Measurements from ENCODE around the gene GPR183. TPM values are rescaled to one million over a fixed set of nuclear protein-coding genes. Genes with fewer than 3 reads are reported as not detected.

The GPR183 gene
- total RNA-seq, 1 donor: 0.36 TPM

GRCh38 chr13:99294198-99294597 lies 13.0 kb downstream of the GPR183 start:
- no peak for DNase-seq (ENCODE audit: insufficient read length, low spot score, missing footprints)
- Histone ChIP-seq H3K36me3 (ENCODE audit: insufficient read depth, low read length) (no peaks in the 10 kb centered on the region), H3K27me3 (ENCODE audit: insufficient read depth, low read length) (no peaks in the 10 kb centered on the region), H3K27ac (ENCODE audit: low read depth, low read length) (no peak overlapping the region), H3K9me3 (ENCODE audit: low read depth, low read length) (no peaks in the 10 kb centered on the region), H3K79me2 (ENCODE audit: insufficient read depth, low read length) (no peaks in the 10 kb centered on the region), H3K4me2 (ENCODE audit: insufficient read depth, low read length) (no peak overlapping the region), H3K4me1 (ENCODE audit: insufficient read depth, low read length) (peaks cover 16% of the 10 kb centered on the region), H4K20me1 (ENCODE audit: insufficient read depth, low read length) (no peaks in the 10 kb centered on the region), H2AFZ (ENCODE audit: low read length) (no peak overlapping the region), H3K4me3 (ENCODE audit: insufficient read depth, low read length) (no peak overlapping the region)
- TF ChIP-seq CTCF (IDR thresholded peaks at IDR 0.05; ENCODE audit: extremely low read depth, low read depth, low read length): no peak

DNA sequence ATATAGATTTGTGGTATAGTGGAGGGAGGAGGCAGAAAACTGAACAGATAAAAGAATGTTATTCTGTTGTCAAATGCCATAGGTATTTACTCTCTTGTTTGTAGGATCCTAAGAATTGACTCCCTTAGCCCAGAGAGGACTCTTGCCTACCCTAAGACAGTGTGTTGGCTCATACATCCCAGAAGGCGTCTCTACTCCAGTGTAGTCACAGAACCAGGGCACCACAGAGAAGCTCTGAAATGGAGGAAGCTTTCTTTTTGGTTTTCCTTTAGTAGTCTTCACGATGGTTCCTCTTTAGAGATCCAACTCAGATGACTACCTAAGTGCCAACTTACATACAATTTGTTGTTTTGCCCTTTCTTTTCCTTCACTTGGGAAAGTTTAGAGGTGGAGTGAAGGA lies 14.0 kb downstream of the GPR183 start:
- no peaks in the 10 kb centered on the region for H3K36me3 ChIP-seq (ENCODE audit: insufficient read depth, low read length)
- no peak overlapping the region for H2AFZ ChIP-seq (ENCODE audit: low read length)
- H4K20me1 ChIP-seq (ENCODE audit: insufficient read depth, low read length): no peaks in the 10 kb centered on the region
- no peak overlapping the region for H3K4me2 ChIP-seq (ENCODE audit: insufficient read depth, low read length)
- H3K4me1 ChIP-seq (ENCODE audit: insufficient read depth, low read length): peaks cover 16% of the 10 kb centered on the region
- DNase-seq (ENCODE audit: insufficient read length, low spot score, missing footprints): no peak
- no peaks in the 10 kb centered on the region for H3K79me2 ChIP-seq (ENCODE audit: insufficient read depth, low read length)
- no peaks in the 10 kb centered on the region for H3K27me3 ChIP-seq (ENCODE audit: insufficient read depth, low read length)
- H3K4me3 ChIP-seq (ENCODE audit: insufficient read depth, low read length): no peak overlapping the region
- no peak for TF ChIP-seq CTCF (IDR thresholded peaks at IDR 0.05; ENCODE audit: extremely low read depth, low read depth, low read length)
- no peak overlapping the region for H3K27ac ChIP-seq (ENCODE audit: low read depth, low read length)
- H3K9me3 ChIP-seq (ENCODE audit: low read depth, low read length): no peaks in the 10 kb centered on the region

GRCh38 chr13:99290894-99291293 lies 16.3 kb downstream of the GPR183 start:
- Histone ChIP-seq H3K4me3 (ENCODE audit: insufficient read depth, low read length) (no peak overlapping the region), H3K9me3 (ENCODE audit: low read depth, low read length) (no peaks in the 10 kb centered on the region), H3K36me3 (ENCODE audit: insufficient read depth, low read length) (no peaks in the 10 kb centered on the region), H3K79me2 (ENCODE audit: insufficient read depth, low read length) (no peaks in the 10 kb centered on the region), H3K4me1 (ENCODE audit: insufficient read depth, low read length) (peaks cover under 1% of the 10 kb centered on the region), H3K27me3 (ENCODE audit: insufficient read depth, low read length) (no peaks in the 10 kb centered on the region), H4K20me1 (ENCODE audit: insufficient read depth, low read length) (no peaks in the 10 kb centered on the region), H3K4me2 (ENCODE audit: insufficient read depth, low read length) (no peak overlapping the region), H2AFZ (ENCODE audit: low read length) (no peak overlapping the region), H3K27ac (ENCODE audit: low read depth, low read length) (no peak overlapping the region)
- TF ChIP-seq CTCF (IDR thresholded peaks at IDR 0.05; ENCODE audit: extremely low read depth, low read depth, low read length): no peak
- DNase-seq (ENCODE audit: insufficient read length, low spot score, missing footprints): no peak

- Histone ChIP-seq H3K27ac (ENCODE audit: low read depth, low read length) (no peak overlapping the region), H2AFZ (ENCODE audit: low read length) (no peak overlapping the region), H3K4me3 (ENCODE audit: insufficient read depth, low read length) (no peak overlapping the region), H3K4me1 (ENCODE audit: insufficient read depth, low read length) (no peaks in the 10 kb centered on the region), H3K9me3 (ENCODE audit: low read depth, low read length) (no peaks in the 10 kb centered on the region), H3K27me3 (ENCODE audit: insufficient read depth, low read length) (no peaks in the 10 kb centered on the region), H3K36me3 (ENCODE audit: insufficient read depth, low read length) (no peaks in the 10 kb centered on the region), H3K4me2 (ENCODE audit: insufficient read depth, low read length) (no peak overlapping the region), H4K20me1 (ENCODE audit: insufficient read depth, low read length) (no peaks in the 10 kb centered on the region), H3K79me2 (ENCODE audit: insufficient read depth, low read length) (no peaks in the 10 kb centered on the region)
- DNase-seq (ENCODE audit: insufficient read length, low spot score, missing footprints): no peak
- TF ChIP-seq CTCF (IDR thresholded peaks at IDR 0.05; ENCODE audit: extremely low read depth, low read depth, low read length): no peak
Observed at GRCh38 chr13:99289674-99290337, 17.4 kb downstream of the GPR183 start.
